DMS79 treated with DMSO at 0.1 percent for 48 hours (cell line): Measurements from ENCODE around the gene ARPC2.
"Not testable (repeated sequence)": the region's sequence is repeated elsewhere in the genome, so short reads cannot be mapped to it uniquely, and the experiment has no call there.

Experiments
- DNase-seq: peaks from one replicate; lab custom pipeline; 2025; lab: John Stamatoyannopoulos, UW

The ARPC2 gene

DNA sequence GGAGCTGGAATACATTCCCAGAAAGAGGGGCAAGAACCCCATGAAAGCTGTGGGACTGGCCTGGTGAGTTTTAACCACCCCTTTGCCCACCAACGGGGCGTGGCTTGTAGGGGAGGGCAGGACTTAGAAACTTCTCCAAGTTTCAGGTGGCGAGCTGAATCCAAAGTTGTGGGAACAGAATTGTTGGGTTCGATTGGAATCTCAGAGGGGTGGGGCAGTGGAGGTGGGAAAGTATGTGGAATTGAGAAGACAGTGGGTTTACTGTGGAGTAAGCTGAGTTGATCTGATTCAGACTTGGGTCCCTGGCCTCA is 54.5 kb downstream of the ARPC2 start:
- DNase-seq = no peak

- DNase-seq = no peak
Observed at GRCh38 chr2:218271865-218272530, 55.0 kb downstream of the ARPC2 start.

DNA sequence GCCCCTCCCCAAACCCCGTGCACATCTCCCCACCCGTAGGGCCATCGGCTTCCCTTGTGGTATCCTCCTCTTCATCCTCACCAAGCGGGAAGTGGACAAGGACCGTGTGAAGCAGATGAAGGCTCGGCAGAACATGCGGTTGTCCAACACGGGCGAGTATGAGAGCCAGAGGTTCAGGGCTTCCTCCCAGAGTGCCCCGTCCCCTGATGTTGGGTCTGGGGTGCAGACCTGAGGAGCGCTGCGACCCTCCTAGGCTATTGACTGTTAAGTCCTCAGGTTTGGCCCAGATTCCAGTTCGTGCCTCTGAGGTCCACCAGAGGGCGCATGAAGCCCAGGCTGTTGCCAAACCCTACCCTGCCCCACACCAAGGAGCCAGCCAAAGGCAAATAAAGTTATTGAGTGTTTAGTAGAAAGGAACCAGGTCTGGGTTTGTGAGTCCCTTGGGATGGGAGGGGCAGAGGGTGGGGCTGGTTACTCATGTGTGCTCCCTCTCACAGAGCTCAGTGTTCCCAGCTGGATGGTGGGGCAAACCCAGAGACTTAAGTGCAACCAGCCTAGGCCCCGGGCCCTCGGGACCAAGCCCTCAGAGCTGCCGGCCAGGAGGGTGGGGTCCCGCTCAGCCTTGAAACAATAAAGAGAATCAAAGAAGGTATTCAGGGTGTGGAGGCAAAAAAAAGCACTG is 55.7 kb downstream of the ARPC2 start:
- DNase-seq = peak; percentile 82

GRCh38 chr2:218273214-218273907 is 56.4 kb downstream of the ARPC2 start:
- DNase-seq = not testable (repeated sequence)

DNA sequence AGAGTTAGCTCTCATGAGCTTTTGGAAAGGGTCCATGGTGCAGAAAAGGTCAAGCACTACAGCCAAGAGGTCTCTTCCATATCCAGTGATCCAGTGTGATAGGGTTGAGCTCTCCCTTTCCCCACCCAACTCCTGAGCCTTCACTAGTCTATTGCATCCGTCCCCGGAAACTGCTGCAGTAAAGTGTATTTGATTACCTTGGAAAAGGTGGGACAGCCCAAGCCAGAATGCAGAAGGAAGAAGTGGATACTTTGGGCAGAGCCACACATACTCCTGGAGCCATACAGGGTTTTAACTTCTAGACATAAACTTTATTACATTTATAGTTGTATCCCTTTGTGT is 56.9 kb downstream of the ARPC2 start:
- no peak for DNase-seq

GRCh38 chr2:218274586-218274985 is 57.6 kb downstream of the ARPC2 start:
- no peak for DNase-seq

DNA sequence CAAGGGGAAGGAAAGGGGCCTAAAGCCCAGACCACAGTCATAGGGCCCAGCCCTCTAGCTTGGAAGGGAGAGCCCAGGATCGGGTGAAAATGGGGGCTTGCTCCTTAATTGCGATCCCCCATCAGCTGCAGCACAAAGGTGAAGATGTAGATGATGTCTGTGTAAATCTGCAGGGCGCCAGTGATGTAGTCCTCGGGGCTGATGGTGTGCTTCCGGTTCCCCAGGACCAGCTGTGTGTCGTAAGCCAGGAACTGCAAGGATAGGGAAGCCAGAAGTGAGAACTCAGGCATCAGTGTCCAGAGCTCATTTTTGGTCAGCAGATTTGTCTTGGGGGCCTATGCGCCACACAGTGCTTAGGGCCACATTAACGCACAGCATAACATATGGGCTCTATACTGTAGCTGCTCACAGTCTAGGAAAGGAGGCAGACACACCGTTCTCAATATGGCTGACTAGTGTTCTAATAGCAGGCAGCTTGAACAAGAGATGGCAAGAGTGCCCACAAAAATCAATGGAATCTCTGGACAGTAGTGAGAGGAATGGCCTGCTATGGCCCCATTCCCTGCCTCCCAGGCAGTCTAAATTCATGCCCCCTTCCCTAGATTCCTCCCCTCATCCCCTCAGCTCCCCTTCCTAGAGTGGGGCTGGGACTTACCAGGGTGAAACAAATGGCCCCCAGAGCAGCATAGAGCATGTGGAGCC is 58.5 kb downstream of the ARPC2 start:
- no peak for DNase-seq

- no peak for DNase-seq
Observed at GRCh38 chr2:218276986-218277755, 60.2 kb downstream of the ARPC2 start.

GRCh38 chr2:218277921-218278320 is 60.9 kb downstream of the ARPC2 start:
- DNase-seq = no peak

GRCh38 chr2:218278531-218279360 is 61.8 kb downstream of the ARPC2 start:
- no peak for DNase-seq

- no peak for DNase-seq
Observed at GRCh38 chr2:218280260-218280870, 63.4 kb downstream of the ARPC2 start.

DNA sequence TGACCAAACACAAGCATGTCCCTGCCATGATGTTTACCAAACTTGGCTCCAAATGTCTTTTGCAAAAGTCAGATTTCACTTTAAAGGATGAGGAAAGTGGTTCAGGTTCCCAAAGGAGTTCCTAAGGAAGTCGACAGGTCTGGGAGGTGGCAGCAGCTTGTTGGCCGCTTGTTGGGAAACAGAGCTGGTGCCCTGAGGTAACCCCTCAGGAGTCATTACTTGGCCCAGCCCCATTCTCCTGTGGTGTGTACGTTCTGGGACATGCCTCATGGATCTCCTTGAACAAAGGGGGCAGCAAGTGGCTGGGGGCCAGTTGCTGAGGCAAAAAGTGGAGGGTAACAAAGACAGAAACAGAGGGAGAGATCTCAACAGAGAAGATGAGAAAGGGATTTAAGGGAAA is 64.5 kb downstream of the ARPC2 start:
- no peak for DNase-seq

DNA sequence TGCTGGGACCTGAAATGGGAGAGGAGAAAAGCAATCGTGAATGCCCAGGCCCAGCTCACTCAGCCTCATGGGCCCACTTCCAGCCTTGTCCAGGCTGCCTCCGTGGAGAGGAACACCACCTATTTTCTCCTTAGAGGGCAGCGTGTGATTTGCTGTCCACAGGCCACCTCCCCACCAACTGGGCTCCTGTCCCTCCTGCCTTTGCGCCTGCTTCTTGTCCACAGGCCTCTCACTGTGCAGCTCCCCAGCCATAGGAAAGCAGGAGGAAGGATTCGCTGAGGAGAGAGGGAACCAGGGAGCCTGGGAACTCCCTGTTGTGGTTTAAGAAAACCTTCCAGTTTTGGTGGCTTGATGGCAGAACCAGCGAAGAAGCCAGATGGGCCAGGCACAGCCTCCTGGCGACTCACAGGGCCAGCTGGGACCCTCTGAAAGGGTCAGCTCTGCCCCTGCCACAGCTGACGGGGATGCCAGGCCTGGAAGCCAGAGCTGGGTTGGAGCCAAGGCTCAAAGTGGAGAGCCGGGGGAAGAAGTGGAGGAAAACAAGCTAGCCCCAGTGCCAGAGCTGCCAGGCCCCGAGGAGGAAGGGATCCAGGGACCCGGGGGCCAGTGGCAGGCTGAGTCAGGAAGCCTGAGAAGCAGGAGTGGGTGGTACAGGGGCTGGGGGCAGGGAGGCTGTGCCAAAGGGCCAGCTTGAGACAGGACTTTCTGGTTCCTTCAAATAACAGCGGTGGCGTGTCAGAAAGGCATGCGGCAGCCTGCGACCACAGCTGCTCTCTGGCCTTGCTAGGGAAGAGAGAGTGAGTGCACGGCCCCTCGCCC is 65.4 kb downstream of the ARPC2 start:
- peak; percentile 13 for DNase-seq

DNA sequence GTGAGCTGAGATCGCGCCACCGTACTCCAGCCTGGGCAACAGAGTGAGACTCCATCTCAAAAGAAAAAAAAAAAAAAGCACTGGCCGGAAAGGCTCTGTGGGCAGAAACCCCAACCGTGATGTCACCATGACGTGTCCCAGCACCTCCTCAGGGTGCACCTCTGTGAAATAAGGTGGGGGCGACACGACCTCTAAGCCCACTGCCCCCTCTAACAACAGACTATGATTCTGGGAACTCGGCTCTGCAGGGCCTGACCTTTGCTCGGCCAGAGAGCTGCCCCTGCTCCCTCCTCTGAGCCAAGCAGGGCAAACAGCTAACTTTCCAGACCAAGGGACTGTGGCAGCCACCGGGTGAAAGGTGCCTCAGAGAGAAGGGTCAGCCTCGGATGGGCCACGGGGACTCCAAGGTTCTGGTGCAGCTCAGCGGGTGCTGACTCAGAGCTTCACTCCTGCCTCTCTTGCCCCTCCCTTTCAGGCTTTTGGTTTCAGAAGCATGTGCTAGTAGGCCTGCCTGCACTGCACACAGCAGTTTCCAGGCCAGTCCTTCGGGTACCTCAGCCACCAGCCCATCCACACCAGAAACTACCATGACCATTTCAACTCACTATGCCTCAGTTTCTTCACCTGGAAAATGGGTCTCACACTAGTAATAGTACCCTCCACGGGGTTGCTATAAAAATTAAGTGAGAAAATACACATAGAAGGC is 67.3 kb downstream of the ARPC2 start:
- DNase-seq = no peak

DNA sequence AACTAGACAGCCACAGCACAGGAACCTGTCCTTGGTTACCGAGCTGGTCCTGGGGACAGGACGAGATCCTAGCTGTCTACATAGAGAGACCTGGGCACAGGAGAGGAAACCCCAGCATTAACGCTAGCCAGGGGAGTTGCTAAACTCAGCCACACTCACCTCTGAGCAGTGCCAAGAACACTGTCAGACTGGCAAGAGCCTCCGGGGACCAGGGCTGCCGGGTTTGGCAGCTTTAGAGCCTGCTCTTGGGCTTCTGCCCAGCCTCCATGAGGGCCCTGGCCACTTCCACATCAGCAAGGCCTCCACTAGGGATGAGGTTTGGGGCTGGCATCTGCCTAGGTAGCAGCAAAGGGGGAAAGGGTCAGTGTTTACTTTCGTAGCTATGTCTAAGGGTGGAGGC is 68.6 kb downstream of the ARPC2 start:
- peak; percentile 20 for DNase-seq

DNA sequence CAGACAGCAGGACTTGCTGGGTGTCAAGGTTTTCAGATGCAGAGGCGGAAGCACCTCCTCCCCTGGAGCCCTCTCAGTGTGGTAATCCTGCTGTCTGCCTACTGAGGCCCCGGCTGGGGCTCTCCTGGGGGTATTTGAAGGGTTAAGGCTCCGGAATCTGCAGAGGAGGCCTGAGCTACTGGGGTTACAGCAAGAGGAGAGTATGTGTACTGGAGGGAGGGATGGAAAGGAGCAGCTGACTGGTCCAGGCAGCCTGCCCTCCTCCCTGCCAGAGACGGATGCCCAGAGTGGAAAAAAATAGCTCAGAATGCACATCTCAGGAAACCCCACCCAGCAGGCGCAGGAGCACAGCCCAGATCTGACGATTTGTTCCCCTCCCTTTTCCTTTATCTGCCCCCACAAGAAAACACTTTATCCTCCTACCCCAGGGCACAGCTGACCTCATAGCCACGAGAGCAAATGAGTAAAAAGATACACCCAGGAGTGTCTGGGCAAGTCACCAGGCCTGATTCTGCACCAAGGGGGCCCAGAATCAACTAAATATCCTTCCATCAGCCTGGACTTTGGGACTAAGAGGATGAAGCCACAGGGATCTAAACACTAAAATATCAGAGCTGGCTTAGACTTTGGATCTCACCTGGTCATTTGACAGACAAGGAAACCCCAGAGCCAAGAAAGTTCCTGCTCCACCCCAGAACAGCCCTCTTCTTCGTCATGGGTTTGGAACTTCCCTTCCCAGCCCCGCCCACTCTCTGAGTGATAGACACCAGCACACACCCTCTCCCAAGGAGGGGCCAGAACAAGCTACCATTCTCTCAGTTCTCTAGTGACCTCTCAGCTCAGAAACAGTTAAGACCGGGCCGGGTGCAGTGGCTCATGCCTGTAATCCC is 69.8 kb downstream of the ARPC2 start:
- no peak for DNase-seq

- DNase-seq = peak; percentile 19
Observed at GRCh38 chr2:218289639-218290315, 72.8 kb downstream of the ARPC2 start.
